Measurements from ENCODE around the gene HOXD13.

- TF ChIP-seq POLR2A (IDR thresholded peaks at IDR 0.05) (no peak), CTCF (IDR thresholded peaks at IDR 0.05) (no peak), POLR2AphosphoS5 (IDR thresholded peaks at IDR 0.05) (no peak)
These were observed 11.3 kb downstream of the HOXD13 start for GRCh38 chr2:176103742-176104315.
